GM21381 (cell line): ENCODE data around the gene KMT2A.
A peak's percentile ranks its signal among the peaks of the same experiment; 100 is the strongest.
"Not testable (repeated sequence)": the region's sequence is repeated elsewhere in the genome, so short reads cannot be mapped to it uniquely, and the experiment has no call there.

Source experiments
- ATAC-seq: cut with Tn5 transposase; IDR thresholded peaks from one replicate; pipeline ENCODE4 v1.9.1; 2021; ENCODE audit warnings: mild to moderate bottlenecking, moderate library complexity; ENCODE audit not compliant: unreplicated experiment

Gene KMT2A

DNA sequence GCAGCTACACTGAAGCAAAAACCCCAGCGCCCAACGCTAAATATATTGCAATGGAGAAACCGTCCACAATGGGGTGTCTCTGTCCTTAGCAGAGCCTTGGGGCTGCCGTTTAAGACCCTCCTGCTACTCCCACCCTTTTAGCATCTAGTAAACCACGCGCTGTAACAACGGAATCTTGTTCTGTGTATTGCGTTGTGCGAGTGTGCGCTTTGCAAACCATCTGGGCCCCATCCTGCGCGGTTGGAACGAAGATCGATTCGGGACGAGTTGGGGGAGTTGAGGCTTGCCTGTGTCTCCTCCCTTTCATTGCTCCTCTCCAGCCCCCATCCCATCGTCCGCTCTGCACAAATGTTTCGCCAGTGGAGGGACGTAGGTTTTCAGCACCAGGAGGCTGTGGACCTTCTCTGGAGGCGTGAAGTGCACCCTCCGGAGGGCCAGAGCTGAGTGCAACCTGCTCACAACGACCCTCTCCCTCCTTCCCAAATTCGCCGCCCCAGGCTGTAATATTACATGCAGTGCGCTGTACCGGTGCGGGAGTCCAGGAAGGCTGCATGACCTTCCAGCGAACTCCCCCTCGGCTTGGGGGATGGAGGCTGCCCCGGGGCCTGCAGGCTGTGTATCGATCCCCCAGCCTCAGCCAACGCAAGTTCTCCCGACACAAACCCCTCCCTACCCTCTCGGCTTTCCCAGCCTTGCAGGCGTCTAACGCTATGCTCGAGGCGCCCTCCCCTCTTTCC lies 1.6 kb upstream of the KMT2A start:
- no peak for ATAC-seq

DNA sequence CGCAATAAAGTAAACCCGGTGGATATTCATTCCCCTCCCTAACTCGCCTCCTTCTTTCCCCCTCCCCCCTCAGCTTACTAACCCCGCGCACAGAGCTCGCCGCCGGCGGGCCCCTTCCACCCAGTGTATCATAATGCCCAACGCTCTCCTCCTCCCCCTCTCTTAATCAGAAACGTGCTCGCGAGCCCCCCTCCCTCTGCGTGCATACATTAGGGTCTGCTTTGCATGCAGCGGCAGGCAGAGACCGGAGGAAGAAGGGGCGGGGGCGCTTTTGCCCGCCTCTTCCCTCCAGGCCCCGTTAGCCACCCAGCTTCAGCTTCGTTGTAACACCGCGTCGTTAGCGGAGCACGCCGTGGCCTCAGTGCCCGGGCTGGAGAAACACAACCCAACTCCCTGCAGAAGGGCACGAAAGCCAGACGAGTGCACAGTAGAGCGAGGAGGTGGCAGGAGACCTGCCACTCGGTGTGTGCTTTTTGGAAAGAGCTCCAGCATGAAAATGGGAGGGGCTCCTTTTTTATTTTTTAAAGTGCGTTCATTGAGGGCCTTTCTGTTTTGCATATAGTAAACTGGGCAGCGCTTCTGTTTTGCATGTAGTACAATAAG lies 901 bp upstream of the KMT2A start:
- ATAC-seq, result peak; percentile 14

DNA sequence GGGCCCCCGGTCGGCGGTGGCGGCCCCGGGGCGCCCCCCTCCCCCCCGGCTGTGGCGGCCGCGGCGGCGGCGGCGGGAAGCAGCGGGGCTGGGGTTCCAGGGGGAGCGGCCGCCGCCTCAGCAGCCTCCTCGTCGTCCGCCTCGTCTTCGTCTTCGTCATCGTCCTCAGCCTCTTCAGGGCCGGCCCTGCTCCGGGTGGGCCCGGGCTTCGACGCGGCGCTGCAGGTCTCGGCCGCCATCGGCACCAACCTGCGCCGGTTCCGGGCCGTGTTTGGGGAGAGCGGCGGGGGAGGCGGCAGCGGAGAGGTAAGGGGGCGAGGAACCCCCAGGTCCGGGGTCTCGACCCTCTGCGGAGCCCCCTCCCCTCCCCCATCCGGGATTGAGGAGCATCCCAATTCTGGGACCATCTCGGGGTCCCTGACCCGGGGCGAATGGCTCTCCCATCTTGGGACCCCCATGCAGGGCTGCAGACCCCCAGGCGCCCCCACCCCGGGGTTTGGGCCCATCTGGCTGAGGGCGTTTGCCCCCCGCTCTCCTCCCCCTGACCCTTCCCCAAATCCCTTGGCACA lies 431 bp downstream of the KMT2A start:
- ATAC-seq, result peak; percentile 15

DNA sequence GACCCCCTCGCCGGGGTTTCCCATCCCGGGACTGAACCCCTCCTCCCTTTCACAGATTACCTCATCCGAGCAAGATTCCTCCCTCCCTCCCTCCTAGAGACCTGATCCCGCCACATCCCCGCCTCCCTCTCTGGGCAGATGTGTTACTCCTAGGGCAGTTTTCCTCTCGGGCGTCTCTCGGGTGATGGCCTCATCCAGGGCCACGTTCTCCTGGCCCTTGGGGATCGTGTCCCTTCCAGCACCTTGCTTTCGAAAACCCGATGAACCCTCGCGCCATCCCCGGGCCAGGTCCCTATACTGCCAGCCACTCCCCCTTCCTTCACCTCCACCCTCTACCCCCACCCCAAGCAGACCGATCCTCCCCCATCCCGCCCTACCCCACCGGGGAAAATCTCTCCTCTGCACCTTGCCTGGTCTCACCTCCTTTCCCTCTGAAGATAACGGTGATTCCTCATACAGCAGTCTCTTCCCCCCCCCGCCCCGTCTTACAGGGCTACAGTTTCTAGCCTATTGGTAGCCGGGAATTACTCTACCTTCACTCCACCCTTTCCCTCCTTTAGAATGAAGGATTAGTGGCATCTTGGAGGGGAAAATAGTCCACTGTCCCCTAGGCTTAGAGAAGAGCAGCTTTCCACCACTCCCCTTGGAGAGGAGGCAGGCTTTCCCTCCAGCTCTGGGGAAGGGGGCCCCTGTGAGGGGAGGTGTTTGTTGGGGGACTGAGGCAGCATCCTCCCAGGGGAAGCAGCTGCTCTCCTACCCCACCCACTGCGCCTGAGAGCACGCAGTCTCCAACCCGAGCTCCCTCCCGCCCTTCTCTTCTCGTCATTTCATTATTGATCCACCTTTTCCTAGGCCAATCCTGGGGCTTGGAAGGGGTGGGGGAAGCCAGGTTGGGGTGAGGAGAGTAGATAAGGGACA lies 1.2 kb downstream of the KMT2A start:
- no peak for ATAC-seq

DNA sequence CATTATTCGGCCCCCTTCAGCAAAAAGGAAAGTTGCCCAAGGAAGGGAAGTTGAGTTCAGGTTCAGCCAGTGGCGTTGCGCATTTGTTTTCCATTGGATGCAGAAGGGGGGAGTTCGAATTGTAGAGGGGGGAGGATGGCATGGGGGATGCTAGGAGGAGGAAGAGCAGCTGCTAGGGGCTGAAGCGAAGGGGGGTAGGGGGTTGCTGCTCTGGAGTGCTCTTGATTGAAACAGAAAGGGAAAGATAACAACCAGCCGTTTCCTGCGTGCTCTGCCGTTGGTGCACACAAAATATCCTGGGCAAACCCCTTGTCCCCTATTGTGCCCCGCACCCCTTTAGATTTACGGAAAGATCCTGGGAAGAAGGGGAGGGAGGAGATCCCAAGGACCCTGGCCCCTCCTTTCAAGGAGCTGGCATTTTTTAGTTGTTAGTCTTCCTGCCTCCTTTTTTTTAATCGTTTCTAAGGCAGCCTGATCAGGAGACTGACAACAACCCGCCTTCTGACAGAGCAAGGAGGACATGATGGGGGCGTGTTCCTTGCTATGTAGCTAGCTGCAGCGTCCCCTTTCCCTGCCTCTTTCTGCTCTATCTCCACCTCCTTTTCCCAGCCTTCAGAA lies 2.1 kb downstream of the KMT2A start:
- no peak for ATAC-seq

DNA sequence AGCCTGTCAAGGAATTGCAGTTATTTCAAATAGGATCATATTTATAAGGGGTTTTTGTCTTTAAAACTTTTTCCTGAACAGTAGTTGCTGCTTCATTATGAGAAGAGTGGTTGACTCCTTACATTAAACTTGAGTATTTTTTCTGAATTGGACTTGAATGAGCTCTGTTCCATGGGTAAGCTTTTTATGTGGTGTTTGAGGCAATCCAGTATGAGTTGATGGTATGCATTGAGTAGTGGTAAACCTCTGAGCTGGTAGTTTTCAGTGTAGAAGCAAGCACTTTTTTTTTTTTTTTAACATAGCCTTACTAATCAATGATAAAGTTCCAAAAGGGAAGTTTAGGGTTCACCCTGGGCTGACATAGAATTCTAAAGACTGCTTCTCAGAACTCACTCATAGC lies 3.4 kb downstream of the KMT2A start:
- ATAC-seq, result no peak

DNA sequence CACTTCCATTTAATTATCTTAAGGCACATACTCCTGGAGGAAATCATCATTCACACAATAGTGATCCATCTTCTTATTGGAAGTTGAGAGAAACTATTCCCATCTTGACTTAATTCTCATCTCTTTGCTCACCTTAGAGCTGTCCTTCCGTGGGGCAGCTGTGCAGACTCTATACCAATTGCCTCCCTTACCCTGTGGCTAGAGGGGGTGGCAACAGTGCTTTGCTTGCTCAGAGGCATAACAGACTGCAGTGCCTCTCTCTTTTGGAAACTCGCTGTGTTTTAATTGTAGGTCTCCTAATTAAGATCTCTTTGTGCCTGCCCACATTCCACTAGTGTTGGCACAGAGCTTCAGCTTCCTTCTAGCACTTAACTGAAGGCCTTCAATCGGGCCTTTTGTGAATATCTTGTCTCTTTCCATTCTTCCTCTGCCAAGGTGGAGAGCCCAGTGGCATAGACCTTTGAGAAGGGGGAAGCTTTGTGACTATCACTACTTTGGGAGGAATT lies 5.5 kb downstream of the KMT2A start:
- ATAC-seq, result no peak

DNA sequence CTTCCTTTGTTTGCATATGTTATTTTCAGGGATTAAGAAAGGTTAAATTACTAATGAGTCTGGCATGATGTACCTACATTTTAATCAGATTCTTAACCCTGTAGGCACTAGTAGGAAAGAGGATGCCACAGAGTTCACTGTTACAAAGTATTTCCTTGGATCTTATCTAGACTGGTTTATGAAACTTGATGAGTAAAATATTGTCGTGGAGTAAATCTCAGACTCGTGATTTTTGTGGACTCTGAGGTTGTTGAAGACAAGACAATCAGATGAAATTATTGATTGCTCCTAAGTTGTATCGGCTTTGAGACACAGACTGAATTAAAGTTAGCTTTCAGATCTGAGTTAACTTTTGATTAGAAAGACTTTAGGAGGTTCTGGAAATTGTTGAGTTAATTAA lies 6.0 kb downstream of the KMT2A start:
- no peak for ATAC-seq

DNA sequence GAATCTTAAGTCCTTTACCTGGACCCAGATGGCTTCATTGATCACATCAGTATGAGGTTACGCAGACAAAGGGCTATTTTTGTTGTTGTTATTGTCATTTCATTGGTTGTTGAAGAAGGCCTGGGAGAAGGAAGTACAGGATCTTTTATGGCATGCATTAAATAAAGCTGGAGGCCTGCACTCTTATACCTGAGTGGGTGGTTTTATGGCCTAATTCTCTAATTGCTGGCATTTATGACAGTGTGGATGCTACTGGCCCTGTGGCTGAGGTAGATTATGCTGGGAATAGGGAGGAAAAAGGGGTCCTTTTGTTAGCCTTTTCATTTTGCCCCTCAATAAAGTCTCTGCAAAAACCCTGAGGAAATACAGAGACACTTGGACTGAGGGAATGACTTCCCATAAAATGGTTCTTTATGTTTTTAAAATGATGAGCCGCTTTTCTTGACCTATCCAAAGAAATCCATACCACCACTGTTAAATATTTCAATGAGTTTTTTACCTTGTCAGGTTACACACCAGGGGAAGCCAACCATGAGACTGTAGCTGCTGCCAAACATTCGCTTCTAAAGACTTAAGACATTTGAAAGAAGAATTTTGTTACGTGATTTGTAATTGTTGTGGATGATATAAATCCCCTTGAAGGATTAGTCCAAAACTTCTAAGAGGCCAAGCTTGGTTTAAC lies 6.8 kb downstream of the KMT2A start:
- no peak for ATAC-seq

DNA sequence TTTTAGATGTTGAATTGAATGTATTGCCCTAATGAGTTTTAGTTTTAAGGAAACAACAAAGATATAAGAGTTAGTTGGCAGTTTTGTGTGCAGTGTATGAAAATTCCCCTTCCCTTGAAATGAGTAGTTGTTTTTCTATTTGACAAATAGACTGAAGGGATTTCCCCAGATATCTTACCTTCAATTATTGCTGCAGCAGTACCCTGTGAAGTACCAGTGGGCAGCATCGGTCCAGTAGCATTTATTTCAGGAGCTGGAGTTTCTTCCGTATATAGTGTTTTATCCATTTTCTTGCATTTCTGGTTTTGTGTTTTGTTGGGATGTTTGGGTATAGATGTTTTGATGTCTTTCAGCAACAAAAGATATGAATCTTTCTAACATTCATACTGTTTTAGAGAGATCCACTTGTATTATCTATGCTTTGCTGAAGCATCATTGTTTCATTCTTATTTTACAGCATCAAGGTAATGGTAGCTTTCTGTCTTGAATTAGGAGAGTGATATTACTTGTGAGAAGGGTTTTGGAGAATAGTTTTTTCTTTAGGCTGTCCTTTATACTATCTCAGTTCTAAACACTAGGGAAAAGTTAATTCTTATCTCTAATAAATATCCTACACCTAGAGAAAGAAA lies 7.4 kb downstream of the KMT2A start:
- ATAC-seq, result no peak

DNA sequence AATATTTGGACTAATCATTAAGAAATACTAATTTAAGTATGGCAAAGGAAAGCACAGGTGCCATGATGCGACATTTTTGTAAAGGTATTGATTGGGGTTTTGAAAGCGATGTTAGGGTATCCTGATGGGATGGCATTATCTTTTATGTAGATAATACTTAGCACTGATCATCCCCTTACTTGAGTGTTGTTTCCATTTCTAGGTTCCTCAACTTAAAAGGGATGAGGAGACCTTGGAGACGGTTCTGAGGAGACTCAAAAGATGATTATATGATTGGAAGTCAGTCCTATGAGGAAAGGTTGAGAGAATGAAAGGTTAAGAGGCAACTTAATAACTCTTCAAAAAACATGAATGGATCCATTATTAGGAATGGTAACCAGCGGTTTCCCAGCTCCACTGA lies 11.1 kb downstream of the KMT2A start:
- no peak for ATAC-seq

DNA sequence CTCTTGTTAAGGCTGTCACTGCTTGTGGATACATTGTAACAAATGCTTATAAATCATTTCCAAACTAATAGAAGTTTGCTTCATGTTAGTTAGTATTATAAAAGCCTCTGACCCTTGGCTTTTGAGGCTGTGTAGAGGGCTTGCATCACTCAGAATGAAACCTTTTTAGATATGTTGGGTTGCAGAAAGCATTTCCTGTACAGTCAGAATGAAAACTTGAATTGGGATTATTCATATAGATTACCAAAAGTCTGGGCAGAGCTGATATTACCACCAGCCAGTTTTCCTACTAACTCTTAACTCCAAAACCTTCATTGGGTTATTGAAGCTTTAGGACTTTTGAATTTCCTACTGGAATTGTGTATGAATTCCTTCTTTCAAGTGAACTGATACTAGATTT lies 12.0 kb downstream of the KMT2A start:
- peak; percentile 81 for ATAC-seq

DNA sequence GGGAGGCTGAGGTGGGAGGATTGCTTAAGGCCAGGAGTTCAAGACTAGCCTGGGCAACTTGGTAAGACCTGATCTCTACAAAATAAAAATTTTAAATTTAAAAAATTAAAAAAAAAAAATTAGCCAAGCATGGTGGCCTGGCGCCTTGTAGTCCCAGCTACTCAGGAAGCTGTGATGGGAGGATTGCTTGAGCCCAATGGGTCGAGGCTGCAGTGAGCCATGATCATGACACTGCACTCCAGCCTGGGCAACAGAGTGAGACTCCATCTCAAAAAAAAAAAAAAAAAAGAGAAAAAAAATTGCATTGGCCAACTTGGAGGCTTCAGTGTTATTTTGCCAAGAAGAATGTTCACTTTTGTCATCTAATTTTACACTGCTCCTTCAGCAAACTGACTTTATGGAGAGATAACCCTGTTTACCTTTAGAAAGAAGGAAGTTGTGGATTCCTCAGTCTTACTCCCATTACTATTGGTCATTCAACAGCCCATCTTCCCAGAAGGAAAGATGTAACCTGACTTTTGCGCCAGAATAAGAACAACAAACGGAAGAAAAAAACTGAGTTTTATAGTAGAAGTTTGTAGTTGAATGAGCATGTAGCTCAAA lies 13.1 kb downstream of the KMT2A start:
- no peak for ATAC-seq

DNA sequence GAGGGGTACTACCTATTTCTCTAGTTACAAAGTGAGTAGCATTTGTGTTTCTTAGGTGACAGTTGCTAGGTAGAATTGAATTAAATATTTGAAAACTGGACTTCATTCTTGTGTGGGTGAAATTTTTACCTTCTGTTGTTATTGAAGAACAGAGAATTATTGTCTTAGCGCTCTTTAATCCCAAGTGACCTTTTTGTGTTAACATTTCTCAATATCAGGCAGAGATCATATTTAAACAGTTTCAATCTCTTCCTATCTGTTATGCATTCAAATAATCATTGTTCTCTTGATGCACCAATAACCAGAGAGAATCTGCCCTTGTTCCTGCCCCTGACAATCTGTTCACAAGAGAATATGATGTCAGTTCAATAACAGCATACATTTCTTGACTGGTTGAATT lies 14.2 kb downstream of the KMT2A start:
- no peak for ATAC-seq

DNA sequence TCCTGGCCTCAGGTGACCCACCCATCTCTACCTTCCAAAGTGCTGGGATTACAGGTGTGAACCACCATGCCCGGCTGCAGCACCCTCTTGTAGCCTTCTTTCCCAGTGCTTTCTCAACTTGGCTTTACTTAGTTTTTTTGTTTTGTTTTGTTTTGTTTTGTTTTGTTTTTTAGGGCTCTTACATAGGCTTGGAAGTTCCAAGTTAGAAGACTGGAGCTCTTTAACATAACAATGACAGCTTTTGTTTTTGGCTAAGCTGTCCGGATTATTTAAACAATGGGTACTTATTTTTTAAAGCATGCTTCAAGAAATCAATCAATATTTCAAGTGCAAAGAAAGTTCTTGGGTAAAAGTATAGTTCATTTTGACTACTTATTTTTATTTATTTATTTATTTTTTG lies 25.9 kb downstream of the KMT2A start:
- no peak for ATAC-seq

DNA sequence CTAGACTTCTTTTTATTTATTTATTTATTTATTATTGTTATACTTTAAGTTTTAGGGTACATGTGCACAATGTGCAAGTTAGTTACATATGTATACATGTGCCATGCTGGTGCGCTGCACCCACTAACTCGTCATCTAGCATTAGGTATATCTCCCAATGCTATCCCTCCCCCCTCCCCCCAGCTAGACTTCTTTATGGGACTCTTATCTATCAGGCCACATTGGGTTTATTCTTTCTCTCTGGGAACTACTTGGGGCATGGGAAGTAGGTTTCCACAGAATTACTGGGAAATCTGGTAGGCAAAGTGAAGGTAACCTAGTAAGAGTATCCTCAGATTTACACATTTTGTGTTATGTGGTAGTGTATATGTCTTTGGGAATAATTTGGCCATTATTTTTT lies 32.7 kb downstream of the KMT2A start:
- not testable (repeated sequence) for ATAC-seq

DNA sequence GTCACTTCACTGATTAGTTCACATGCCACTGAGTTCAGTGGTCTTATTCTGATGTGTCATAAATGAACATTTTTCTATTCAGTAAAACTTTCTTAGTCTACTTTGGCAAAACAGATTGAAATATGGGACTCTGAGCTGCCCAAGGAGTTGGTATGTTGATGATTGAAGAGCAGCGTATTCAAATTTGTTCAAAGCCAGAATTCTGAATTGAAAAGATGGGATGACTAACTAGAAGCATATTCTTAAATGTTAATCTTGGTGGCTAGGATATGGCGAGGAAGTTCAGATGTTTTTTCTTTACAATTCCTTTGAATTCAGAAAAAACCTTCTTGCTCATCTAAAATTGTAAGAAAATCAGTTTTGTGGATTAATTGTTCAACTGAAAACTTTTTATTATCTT lies 34.7 kb downstream of the KMT2A start:
- ATAC-seq, result no peak

DNA sequence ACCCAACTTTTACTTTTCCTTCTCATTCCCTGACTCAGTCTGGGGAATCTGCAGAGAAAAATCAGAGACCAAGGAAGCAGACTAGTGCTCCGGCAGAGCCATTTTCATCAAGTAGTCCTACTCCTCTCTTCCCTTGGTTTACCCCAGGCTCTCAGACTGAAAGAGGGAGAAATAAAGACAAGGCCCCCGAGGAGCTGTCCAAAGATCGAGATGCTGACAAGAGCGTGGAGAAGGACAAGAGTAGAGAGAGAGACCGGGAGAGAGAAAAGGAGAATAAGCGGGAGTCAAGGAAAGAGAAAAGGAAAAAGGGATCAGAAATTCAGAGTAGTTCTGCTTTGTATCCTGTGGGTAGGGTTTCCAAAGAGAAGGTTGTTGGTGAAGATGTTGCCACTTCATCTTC lies 37.2 kb downstream of the KMT2A start:
- no peak for ATAC-seq

DNA sequence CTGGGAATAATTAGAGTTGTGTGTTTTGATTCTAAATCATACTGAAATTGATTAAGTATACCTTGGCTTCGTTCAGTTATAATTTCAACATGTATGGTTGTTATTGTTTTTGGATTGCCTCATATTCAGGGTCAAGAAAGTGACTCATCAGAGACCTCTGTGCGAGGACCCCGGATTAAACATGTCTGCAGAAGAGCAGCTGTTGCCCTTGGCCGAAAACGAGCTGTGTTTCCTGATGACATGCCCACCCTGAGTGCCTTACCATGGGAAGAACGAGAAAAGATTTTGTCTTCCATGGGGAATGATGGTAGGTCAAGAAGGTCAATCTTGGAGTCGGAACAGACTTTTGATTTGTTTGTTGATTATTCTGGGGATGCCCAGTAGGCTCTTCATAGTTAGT lies 40.4 kb downstream of the KMT2A start:
- ATAC-seq, result no peak
